Endothelial cell of umbilical vein (primary cell): Measurements from ENCODE around the gene ARHGEF9. TPM values are rescaled to one million over a fixed set of nuclear protein-coding genes. Genes with fewer than 3 reads are reported as not detected.

Experiments used
- BruUV-seq: library from RNA; stranded (reverse); fragments of 400-500 nt; replicated peaks from 2 replicates; lab custom pipeline; 2021; lab: Mats Ljungman, UMichigan
- CTCF ChIA-PET: fragments of 300-600, 350-600 bp; sonication (Branson Sonifier 250); formaldehyde crosslinking; loops from one replicate; lab custom pipeline; 2021; ENCODE audit warnings: antibody characterized with exemption, inconsistent platforms; lab: Charles Lee
- POLR2A ChIA-PET: fragments of 300-600, 350-600 bp; sonication (Branson Sonifier 250); formaldehyde crosslinking; loops from one replicate; lab custom pipeline; 2021; ENCODE audit warnings: antibody characterized with exemption, inconsistent platforms; lab: Charles Lee
- DNase-seq: peaks from one replicate; pipeline ENCODE4 v3.0.0-alpha.2; 2011; ENCODE audit warnings: low read depth, low spot score
- FAIRE-seq: peaks from 2 replicates; lab custom pipeline; 2011; peaks lifted over from hg19 to GRCh38; lab: Jason Lieb, UNC
- H2AFZ ChIP-seq: 2 replicates; pipeline ENCODE4 v1.6.0; 2012; ENCODE audit warnings: low read depth, low read length, control low read depth, inconsistent platforms
- H3K27ac ChIP-seq: 2 replicates; pipeline ENCODE4 v1.5.1; 2011; ENCODE audit warnings: low read depth, mild to moderate bottlenecking, control low read depth, low read length, moderate library complexity; ENCODE audit not compliant: insufficient read depth
- H3K27me3 ChIP-seq, 2 experiments: 2 replicates each; pipeline versions ENCODE4 v1.6.0 to v1.6.1; 2011; ENCODE audit warnings: low read length in 2 of 2, mixed read lengths in 1 of 2; ENCODE audit not compliant: control insufficient read depth in 2 of 2, insufficient read depth in 2 of 2
- H3K36me3 ChIP-seq, 2 experiments: 2 replicates in 1 of 2; 3 replicates in 1 of 2; pipeline ENCODE4 v1.5.1; 2011; ENCODE audit warnings: low read length in 2 of 2, mild to moderate bottlenecking in 1 of 2, moderate library complexity in 1 of 2; ENCODE audit not compliant: control insufficient read depth in 2 of 2, insufficient read depth in 2 of 2; ENCODE audit errors: extremely low read depth in 1 of 2
- H3K4me1 ChIP-seq: 3 replicates; pipeline ENCODE4 v1.5.1; 2011; ENCODE audit warnings: mild to moderate bottlenecking, low read length; ENCODE audit not compliant: control insufficient read depth, insufficient read depth; ENCODE audit errors: extremely low read depth
- H3K4me2 ChIP-seq: 2 replicates; pipeline ENCODE4 v1.6.1; 2011; ENCODE audit warnings: low read length, control low read depth, mixed read lengths; ENCODE audit not compliant: insufficient read depth
- H3K4me3 ChIP-seq, 3 experiments: fragments of 200-600 bp in 1 of 3; sonication (generic), shearing (Covaris generic) in 1 of 3; replicated peaks in 1 of 3; 2 replicates each; pipeline ENCODE4 v1.5.1; 2011 to 2016; ENCODE audit warnings: control low read depth in 3 of 3, low read length in 3 of 3, mild to moderate bottlenecking in 2 of 3, inconsistent platforms in 1 of 3, low read depth in 1 of 3, moderate library complexity in 1 of 3; ENCODE audit not compliant: insufficient read depth in 1 of 3
- H3K79me2 ChIP-seq: 2 replicates; pipeline ENCODE4 v1.6.0; 2012; ENCODE audit warnings: low read length, inconsistent platforms; ENCODE audit not compliant: control insufficient read depth, insufficient read depth
- H3K9ac ChIP-seq: replicated peaks from 2 replicates; pipeline ENCODE3; 2011; ENCODE audit warnings: low read length, control low read depth; ENCODE audit not compliant: insufficient read depth; ENCODE audit errors: extremely low read depth
- H3K9me1 ChIP-seq: replicated peaks from 3 replicates; pipeline ENCODE4 v1.6.0; 2011; ENCODE audit warnings: mild to moderate bottlenecking, low read length; ENCODE audit not compliant: control insufficient read depth, insufficient read depth; ENCODE audit errors: extremely low read depth
- H3K9me3 ChIP-seq: replicated peaks from 2 replicates; pipeline ENCODE4 v1.5.1; 2012; ENCODE audit warnings: low read length, inconsistent platforms; ENCODE audit not compliant: control insufficient read depth, insufficient read depth
- H4K20me1 ChIP-seq: replicated peaks from 2 replicates; pipeline ENCODE3; 2011; ENCODE audit warnings: mild to moderate bottlenecking, low read length; ENCODE audit not compliant: control insufficient read depth, insufficient read depth; ENCODE audit errors: extremely low read depth
- JUN ChIP-seq: IDR thresholded peaks from 2 replicates; pipeline ENCODE4 v1.6.1; 2011; ENCODE audit warnings: borderline replicate concordance, low read depth; ENCODE audit not compliant: insufficient read length, insufficient read depth
- MYC ChIP-seq: IDR thresholded peaks from one replicate; pipeline ENCODE4 v1.6.1; 2011; ENCODE audit warnings: mild to moderate bottlenecking, low read depth, low read length
- POLR2AphosphoS5 ChIP-seq: IDR thresholded peaks from 2 replicates; pipeline ENCODE4 v1.6.1; 2012; ENCODE audit warnings: low read depth, mild to moderate bottlenecking, control low read depth, low read length, moderate library complexity; ENCODE audit not compliant: insufficient read depth
- dilution Hi-C: fragments of 300-500 bp; cut with MboI; formaldehyde crosslinking; loops from one replicate; pipeline ENCODE4 v1.15.0; 2019; ENCODE audit warnings: low sequenced_read_pairs; ENCODE audit not compliant: extremely low pct_ligation_motif_present
- intact Hi-C: fragments of 100-400 bp; cut with micrococcal nuclease; formaldehyde crosslinking; loops from one replicate; pipeline ENCODE4 v1.10.0; 2022
- polyA plus RNA-seq, 4 experiments: library from polyadenylated mRNA; depleted of rRNA in 3 of 4; stranded (reverse) in 3 of 4; unstranded in 1 of 4; fragments of >200 nt; gene quantifications; 2 replicates each; pipeline versions ENCODE4 v1.2.1 to v1.2.3, GENCODE V29; 2011 to 2012; ENCODE audit warnings: missing spikeins in 1 of 4
- total RNA-seq: library from RNA; stranded (reverse); gene quantifications from 2 replicates; pipeline ENCODE4 v1.2.3, GENCODE V29; 2021
- TF ChIP-seq, protein P1 (sequence below): IDR thresholded peaks from 2 replicates; pipeline ENCODE4 v1.6.1; 2011; ENCODE audit not compliant: insufficient read depth, insufficient read length
- TF ChIP-seq, protein P2 (sequence below), 2 donors: IDR thresholded peaks; 1 replicate in 1 of 2; 2 replicates in 1 of 2; pipeline ENCODE4 v1.5.1; 2011; ENCODE audit warnings: low read length in 2 of 2, mild to moderate bottlenecking in 2 of 2, moderate library complexity in 2 of 2, control low read depth in 1 of 2, inconsistent platforms in 1 of 2, low read depth in 1 of 2; ENCODE audit not compliant: insufficient read depth in 1 of 2; ENCODE audit errors: extremely low read depth in 1 of 2

Gene ARHGEF9
- total and polyA plus RNA-seq, 2 donors (not counting 3 experiments of a cell fraction or from before 2014, with no cell fraction given), result 6.5 to 12.9 TPM

DNA sequence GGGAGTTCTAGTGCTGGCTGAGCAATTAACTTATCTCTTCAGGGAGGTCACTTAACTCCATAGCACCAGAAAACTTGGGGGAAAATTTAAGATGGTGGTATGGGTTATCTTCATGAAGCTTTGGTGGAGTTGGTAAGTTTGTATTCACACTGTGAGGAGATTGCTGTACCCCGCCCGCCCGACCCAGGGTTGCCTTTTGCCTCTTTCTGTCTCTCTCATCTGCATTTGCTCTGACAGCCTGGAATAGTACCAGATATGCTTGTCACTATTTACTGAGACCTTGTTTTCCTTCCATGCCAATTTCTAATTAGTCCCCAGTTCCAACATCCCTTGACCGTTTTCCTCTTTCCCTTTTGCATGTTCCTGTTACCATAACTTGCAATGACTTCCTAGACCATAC lies 33.1 kb upstream of the ARHGEF9 start:
- BruUV-seq, result no TSS peak
- H3K27me3 ChIP-seq, result no peaks in the 10 kb centered on the region
- no peaks in the 10 kb centered on the region for H3K9me3 ChIP-seq
- no peaks in the 10 kb centered on the region for H3K4me1 ChIP-seq
- DNase-seq (no peak), FAIRE-seq (no peak)
- POLR2A ChIA-PET, result no interaction called here
- no peak for TF ChIP-seq JUN
- TF ChIP-seq, protein P1, sequence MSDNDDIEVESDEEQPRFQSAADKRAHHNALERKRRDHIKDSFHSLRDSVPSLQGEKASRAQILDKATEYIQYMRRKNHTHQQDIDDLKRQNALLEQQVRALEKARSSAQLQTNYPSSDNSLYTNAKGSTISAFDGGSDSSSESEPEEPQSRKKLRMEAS, result no peak
- no peak for TF ChIP-seq MYC
- TF ChIP-seq POLR2AphosphoS5, result no peak
- TF ChIP-seq, protein P2, sequence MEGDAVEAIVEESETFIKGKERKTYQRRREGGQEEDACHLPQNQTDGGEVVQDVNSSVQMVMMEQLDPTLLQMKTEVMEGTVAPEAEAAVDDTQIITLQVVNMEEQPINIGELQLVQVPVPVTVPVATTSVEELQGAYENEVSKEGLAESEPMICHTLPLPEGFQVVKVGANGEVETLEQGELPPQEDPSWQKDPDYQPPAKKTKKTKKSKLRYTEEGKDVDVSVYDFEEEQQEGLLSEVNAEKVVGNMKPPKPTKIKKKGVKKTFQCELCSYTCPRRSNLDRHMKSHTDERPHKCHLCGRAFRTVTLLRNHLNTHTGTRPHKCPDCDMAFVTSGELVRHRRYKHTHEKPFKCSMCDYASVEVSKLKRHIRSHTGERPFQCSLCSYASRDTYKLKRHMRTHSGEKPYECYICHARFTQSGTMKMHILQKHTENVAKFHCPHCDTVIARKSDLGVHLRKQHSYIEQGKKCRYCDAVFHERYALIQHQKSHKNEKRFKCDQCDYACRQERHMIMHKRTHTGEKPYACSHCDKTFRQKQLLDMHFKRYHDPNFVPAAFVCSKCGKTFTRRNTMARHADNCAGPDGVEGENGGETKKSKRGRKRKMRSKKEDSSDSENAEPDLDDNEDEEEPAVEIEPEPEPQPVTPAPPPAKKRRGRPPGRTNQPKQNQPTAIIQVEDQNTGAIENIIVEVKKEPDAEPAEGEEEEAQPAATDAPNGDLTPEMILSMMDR (IDR thresholded peaks at IDR 0.05; ENCODE audit: extremely low read depth in 1 of 2, insufficient read depth in 1 of 2, low read depth in 1 of 2, low read length in 2 of 2), result no peak
- H3K9me1 ChIP-seq, result no peaks in the 10 kb centered on the region
- no peak overlapping the region for H3K4me2 ChIP-seq
- intact Hi-C loops (no loop called here), dilution Hi-C loops (no loop called here)
- no peak overlapping the region for H3K9ac ChIP-seq
- CTCF ChIA-PET, result no interaction called here
- no peak overlapping the region for H3K27ac ChIP-seq
- H4K20me1 ChIP-seq, result no peaks in the 10 kb centered on the region
- H3K4me3 ChIP-seq, result no peak overlapping the region
- H3K36me3 ChIP-seq, result no peaks in the 10 kb centered on the region
- no peaks in the 10 kb centered on the region for H3K79me2 ChIP-seq
- H2AFZ ChIP-seq, result no peak overlapping the region

DNA sequence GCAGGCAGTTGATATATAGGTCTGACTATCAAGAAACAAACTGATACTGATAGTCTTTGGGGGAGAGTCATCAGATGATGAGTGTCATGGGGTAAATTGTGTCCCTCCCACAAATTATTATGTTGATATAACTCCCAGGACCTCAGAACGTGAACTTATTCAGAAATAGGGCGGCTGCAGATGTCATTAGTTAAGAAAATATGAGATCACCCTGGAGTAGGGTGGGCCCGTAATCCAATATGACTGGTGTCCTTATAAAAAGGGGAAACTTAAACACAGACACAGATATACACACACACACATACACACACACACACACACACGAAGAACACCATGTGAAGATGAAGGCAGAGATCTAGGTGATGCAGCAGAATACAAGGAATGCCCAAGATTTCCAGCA lies 32.7 kb upstream of the ARHGEF9 start:
- Histone ChIP-seq H3K9me3 (no peaks in the 10 kb centered on the region), H3K4me1 (no peaks in the 10 kb centered on the region), H3K4me3 (no peak overlapping the region), H3K27ac (no peak overlapping the region), H3K4me2 (no peak overlapping the region), H3K9me1 (no peaks in the 10 kb centered on the region), H4K20me1 (no peaks in the 10 kb centered on the region), H3K9ac (no peak overlapping the region), H3K36me3 (no peaks in the 10 kb centered on the region), H3K79me2 (no peaks in the 10 kb centered on the region), H2AFZ (no peak overlapping the region), H3K27me3 (no peaks in the 10 kb centered on the region)
- ChIA-PET POLR2A (no interaction called here), CTCF (no interaction called here)
- TF ChIP-seq, protein P2 (IDR thresholded peaks at IDR 0.05; ENCODE audit: extremely low read depth in 1 of 2, insufficient read depth in 1 of 2, low read depth in 1 of 2, low read length in 2 of 2), result no peak
- no peak for DNase-seq
- no peak for FAIRE-seq
- no TSS peak for BruUV-seq
- dilution Hi-C loops (no loop called here), intact Hi-C loops (no loop called here)
